HG03469 (cell line): ENCODE data around the gene BMF.

Experiments used
- ATAC-seq: cut with Tn5 transposase; IDR thresholded peaks from one replicate; pipeline ENCODE4 v1.9.1; 2021; ENCODE audit warnings: mild to moderate bottlenecking, moderate library complexity, moderate number of reproducible peaks; ENCODE audit not compliant: unreplicated experiment

BMF gene

DNA sequence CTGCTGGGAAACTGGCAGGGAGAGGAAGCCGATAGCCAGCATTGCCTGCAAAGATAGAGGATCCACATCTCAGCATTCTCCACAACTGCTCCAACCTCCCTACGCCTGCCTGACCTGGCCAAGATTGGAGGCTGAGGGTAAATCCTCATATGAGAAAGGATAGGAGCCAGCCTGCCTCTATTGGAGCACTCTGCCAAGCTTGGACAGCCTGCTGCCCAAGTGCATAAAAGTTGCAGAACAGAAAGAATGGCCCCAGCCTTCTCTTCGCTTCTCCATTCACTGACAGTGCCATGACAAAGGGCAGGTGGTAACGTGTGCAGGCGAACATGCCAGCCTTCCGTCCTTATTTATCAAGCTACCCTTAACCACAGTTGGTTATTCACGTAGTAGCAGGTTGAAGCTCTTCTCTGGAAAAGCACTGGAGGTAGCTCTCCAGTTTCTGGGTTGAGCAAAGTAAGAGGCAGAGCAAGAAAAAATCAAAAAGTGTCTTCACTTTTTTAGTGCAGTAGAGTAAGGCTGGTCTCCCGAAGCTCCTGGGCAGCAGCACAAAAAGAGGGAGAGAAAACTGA lies 4.3 kb downstream of the BMF start:
- ATAC-seq: no peak

DNA sequence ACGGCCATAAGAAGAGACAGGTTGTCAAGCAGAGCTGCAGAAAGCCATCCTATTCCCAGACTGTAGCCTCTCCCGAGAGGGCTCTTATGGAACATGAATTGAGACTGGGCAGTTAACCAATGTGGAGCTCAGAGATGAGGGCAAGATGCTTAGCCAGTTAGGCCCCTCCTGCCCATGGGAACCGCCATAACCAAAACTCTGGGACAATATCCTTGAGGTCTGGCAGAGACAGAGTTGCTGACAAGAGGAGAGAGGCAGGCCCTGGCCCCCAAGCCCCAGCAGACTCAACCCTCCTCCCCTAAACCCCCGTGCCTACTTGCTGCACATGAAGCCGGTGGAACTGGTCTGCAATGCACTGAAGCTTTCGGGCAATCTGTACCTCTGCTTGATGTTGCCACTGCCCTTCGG lies 4.8 kb downstream of the BMF start:
- ATAC-seq: no peak

DNA sequence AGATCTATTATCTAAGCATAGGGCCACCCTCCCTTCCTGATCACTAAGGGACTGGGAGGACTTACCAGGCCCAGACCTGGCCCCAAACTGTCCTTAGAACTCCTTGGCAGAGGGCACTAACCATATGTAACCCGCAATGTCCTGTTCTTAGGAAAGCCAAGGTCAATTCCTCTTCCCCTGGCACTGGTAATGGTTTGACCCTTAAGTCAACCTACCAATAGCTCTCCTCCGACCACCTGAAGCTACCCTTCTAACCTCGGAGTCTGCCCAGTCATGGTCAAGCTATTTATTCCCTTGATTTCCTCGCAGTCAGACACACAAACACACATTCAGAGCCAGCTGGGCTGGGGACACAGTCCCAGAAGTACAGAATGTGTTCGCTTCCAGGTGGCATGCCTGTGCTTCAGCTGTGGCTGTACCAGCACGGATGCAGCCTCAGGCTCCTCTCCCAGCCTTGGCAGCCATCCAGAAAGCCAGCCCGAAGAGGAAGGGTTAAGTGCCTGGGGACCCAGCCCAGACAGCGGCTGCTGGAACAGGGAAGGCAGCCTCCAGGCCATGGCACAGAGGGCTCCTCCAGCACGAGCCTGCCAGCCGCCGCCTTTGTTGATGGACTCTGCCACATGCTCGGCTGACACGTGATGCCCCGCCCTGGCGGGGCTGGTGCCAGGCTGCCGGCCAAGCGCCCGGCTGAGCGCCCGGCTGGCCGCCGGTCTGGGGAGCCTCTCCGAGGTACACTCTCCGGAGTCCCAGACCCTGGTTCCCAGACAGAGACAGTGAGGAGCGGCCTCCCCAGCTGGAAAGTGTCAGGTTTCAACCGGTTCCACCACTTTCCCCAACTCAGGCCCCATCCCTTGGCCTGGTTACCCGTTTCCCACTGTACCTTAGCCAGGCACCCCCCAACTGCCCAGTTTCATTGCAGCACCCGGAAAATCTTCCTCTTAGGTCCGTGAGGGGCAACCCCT lies 5.5 kb downstream of the BMF start:
- no peak for ATAC-seq

DNA sequence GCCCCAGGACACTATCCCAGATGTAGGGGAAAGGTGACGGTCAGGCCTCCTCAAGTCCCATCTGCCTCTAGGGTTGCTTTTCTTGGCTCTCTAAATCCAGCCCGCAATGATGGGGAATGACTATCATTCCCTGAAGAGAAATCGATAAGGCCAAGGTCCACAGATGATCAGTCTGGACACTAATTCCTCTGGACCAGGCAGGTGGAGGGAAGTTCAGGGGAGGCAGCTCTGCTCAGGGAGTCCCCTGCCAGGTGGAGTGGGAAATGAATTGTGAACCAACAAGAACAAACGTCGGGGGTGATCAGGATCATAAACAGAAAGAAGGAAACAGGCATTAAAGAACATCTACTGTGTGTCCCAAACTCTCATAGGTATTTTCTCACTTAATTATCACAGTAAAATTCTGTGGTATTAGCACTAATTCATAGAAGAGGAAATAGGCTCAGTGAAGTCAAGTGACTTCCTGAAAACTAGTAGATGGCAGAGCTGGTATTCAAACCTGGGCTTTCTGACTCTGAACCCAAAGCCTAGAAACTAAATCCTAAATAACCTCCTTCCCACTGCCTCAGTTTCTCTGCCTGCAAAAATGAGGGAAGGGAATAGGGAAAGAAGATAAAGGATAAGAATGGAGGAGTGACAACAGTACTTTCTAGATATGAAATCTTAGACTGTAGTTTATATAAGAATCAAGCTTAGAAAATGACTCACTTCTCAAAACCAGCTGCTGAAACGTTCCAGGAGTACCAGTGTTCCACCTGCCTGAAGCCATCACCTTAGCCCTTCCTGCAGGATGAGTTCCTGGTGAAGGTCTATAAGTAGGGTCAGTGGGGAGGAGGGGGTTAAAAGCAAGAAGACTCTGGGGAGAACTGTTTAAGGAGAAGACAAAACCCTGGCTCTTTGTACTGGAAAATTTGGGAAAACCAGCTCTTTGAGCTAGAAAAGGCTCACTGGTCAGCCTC lies 7.5 kb downstream of the BMF start:
- no peak for ATAC-seq

DNA sequence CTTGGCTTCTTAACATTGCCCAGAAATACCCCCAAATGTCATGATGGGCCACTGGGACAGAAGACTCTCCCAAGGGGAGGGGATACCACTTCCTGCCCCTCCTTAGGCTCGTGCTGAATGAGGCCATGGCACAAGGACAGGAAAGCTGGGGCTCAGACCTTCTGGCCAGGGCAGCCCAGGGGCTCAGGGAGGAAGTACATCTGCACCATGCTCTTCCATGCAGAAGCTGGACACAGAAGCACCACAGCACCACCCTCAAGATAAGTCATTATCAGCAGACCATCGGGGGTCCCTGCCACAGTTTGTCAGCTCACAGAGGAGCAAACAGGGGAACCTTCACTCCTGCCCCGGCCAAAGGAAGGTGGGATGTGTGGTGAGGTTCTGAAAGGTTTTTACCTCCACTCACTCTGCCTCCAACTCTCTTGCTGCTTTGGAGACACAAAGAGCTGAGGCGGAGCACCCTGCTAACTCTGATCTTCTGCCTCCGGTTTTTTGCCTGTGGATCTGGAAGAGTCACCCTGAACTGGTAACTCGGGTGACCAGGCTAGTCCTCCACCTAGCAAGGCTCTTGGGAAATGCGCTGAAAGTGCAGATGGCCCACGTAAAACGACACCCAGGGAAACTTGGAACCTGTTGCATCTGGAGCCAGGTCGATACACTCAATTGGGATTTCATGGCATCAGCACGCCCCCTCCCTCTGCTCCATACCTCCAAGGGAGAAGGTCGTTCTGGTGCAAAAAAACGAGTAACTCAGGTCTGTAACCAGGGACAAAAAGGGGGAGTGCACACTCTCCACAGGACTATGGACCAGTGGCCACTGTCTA lies 8.3 kb downstream of the BMF start:
- no peak for ATAC-seq

DNA sequence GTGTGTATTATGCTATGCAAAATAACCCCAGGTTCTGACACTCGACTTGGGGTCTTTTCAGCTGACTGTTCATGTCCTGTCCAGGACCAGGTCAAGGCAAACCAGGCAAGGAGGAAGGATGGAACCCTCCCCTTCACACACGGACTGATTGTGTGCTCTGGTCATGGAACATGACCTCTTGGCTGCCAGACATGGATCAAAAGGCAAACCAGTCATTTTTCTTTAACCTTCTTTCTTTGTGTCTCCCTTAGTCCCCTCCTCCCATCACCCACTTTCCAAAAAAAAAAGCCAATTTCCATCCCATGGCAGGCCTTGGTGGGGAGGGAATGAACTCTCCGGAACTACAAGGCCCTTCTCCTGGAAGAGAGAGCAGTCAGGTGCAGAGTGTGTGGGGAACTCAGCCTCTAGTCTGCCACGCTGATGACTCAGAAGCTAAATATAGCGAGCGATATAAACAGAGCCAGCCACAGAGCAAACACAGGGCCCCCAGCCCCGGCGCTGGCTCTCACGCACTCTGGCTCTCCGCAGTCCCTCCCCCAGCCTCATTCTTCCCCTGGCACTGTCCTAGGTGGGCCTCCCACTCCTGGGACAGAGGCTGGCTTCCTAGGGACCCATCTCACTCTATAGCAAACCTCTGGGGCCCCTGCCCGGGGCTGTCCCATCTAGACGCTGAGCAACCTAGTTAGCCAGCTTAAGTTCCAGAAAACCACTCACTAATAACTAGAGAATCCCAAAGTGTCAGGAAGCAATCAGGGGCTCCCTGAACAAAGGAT lies 10.0 kb downstream of the BMF start:
- peak; percentile 53 for ATAC-seq

DNA sequence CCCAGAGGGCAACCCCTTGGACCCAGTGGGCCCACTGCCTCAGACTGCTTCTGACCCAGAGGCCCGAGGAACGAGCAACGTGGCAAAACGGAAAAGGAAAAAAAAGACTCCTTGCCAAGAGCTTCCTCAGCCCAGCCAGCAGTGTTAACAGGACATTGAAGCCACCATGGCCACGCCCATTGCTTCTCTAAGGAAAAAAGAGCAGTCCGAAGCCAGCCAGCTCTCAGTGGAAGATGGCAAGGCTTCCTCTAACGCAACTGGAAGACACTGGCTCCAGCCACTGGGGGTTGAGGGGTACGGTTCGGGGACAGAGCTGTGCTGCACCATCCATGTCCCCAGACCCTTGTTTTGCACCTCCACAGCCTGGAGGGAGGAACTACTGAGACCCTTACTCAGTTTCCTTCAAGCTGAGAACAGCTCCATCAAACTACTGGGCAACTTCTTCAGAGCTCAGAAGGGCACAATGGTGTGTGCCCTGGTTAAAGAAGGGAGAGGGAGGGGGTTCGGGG lies 10.7 kb downstream of the BMF start:
- no peak for ATAC-seq

DNA sequence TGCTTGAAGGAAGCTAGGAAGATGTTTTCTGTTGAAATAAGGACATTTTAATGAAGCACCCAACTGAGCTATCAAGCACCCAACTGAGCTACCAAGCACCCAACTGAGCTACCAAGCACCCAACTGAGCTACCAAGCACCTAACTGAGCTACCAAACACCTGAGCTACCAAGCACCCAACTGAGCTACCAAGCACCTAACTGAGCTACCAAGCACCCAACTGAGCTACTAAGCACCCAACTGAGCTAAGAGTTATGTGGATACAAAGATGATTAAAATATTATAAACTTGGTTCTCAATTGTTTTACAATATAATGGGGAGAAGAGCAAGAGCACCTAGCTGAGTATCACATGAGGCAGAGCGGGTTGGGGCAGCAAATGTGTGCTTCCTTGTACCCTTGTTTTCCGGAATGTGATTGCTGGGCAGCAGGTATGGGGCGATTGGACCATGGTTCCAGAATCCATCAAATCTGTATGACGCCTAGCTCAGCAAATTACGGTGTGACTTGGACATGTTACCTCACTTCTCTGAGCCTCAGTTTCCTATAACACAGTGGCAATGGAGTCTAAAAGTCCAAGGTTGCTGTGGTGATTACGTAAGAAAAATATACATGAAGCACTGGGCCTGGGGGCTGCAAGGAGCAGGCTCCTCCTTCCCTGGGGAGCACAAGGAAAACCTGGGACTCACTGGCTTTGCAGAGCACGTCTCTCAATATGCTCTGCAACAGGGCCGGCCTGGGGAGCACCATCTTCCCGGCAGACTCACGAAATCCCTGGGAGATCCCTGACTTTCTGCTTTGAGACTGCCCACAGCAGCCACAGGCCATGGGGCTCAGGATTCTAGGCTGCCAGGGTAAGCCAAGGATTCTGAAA lies 11.3 kb downstream of the BMF start:
- ATAC-seq: no peak

DNA sequence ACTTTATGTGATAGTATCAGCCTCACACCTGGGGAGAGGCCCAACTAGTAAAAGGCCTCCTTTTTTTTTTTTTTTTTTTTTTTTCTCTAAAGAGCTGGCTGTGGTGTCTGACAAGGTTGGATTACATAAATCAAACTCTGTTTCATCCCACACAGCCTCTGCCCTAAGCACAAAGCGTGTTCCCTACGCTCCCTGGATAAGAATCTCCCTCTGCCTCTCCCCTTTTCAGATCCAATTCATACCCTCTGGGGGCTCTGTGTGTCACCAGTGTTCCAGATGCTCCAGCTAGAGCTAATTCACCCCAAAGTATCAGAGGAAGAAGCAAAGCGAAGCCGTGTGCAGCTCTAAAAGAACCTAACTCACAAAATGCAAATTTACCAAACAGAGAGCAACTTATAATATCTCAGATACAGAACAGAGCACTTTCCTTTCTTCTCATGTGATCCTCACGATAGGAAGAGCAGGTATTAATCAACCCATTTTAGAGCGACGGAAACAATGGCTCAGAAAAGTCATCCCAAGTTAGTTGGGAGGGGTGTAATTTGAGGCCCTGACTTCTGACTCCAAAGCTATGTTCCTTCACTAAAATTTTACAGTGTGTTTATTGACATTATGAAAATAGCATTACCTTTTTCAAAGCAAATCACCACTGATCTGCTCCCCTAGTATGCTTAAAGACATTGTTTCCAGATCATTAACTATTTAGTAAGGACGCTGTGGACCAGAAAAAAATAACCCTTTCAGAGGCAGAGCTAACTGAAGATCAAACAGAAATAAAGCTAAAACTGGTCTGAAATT lies 12.4 kb downstream of the BMF start:
- peak; percentile 29 for ATAC-seq

DNA sequence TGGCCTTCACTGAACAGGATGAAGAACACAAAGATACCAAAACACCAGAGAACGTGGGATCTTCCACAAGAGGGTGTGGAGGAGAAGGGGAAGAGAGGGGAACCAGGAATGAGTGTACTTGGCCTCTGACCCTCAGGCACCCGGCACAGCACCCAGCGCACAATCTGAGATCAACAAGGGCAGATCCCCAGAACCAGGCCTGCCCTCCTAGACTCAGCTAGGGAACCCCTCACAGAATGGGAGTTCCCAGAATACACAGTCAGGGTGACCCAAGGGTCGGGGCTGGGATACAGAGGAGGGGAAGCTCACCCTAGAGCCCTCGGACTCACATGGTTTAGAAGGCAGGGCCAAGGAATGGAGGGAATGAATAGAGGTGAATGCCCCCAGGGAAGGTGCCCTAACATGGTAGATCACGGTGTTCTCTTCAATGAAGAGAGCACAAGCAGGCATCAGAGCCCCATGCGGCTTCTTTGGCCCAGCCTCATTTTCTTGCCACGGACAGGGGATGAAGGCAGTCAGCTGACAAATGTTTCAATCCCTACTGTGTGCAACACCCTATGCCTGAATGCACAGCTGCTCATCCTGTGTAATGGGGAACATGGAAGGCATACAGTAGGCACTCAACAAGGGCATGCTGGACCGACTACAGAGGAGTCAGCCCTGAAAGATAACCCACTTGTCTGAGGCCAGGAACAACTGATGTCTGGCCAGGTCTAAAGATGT lies 13.1 kb downstream of the BMF start:
- ATAC-seq: no peak

DNA sequence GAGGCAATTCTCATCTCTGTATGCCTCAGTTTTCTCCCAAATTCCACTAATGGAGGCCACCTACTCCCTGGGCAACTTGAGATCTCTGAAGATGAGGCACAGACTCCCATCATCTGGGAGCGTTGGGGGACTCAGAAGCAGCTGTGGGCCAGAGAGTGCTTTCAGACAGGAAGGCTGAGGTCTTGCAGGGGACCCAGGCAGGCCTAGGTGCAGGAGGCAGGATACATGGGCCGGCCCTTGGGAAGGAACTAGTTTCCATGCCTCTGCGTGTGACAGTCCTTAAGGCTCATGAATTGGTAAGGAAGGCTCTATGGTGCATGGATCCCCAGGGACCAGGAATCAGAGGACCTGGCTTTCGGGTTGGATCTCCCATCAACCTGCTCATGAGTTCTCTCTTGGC lies 14.5 kb downstream of the BMF start:
- ATAC-seq: no peak

DNA sequence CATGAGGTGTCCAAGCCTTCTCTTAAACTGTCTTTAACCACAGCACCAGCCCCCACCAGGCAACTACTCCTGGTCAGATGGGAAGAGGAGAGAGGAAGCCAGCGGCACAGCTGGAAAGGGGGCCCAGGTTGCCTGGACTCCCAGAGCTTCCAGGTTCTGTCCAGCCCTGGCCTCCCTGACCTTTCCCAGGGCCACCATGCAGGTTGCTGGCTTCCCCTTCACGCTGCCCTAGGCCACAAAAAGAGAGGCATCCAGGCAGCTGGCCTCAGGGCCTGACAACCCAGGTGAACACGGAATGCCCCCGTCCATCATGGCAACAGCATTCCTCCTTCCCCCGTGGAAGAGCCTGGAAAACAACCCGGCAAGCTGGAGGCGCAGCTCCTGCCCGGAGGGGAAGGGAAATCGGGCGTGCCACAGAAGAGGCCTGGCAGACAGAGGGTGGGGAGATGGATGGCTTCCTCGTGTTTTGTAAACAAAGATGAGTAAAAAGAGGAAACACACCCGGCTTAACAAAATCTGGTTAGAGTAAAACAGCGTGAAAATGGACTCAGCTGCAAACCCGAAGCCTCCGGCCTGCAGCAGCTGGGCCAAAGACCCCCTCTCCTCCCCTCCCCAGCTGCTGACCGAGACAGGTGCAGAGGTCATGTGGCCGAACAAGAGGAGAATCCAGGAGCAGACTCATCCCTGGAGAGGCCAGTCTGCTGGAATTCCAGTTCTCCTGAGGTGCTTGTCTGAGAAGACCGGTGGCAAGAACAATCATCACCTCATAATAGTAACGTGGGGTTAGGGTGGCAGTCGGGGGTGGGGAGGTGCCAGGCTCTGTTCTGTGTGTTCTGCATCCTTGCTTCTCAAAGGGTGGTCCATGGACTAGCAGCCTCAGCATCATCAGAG lies 15.5 kb downstream of the BMF start:
- no peak for ATAC-seq

DNA sequence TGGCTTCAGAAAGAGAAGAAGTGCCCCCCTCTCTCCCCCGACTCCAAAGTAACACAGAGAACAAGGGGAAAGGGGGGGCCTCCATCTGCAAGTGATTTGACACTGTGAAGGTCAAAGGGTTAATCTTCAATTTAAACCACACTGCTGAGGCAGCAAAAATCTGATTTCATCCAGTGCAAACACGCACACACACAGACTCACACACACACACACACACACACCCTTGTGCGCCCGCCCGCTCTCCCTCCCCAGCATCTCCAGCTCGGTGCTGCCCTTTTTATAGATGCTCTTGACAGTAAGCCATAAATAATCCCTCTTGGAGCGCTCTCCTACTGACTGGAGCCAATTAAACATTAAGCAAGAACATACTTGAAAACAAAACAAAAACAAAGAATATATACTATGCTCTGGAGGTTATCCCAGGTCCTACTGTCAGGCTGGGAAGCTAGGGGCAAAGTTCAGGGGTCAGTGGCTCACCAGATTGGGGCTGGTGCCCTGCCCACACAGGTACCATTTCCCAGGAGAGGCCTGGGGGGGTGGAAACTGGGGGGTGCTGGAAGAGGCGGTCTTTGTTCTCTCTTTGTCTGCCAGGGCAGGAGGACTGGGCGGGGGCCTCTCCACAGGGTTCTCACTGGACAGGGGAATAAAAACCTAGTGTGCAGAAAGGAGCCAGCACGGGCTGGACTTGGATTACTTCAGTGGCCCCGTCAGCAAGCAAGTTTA lies 16.3 kb downstream of the BMF start:
- ATAC-seq: no peak

DNA sequence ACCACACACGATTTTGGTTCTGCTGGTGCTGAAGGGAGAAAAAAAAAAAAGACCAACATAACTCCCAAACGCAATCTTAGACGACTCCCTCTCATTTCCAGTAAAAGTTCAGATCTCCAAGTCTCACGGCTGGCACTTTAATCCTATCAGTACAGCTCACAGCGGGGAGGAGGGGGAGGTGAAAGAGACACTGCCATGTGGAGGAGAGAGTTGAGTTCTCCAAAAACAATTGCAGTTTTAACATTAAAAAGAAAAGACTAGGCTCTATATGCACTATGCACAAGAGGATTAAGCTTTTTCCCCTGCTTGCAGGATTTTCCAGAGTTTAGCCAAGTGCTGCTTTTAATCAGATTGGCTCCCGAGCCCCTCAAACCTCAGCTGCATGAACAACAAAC lies 16.8 kb downstream of the BMF start:
- ATAC-seq: no peak

DNA sequence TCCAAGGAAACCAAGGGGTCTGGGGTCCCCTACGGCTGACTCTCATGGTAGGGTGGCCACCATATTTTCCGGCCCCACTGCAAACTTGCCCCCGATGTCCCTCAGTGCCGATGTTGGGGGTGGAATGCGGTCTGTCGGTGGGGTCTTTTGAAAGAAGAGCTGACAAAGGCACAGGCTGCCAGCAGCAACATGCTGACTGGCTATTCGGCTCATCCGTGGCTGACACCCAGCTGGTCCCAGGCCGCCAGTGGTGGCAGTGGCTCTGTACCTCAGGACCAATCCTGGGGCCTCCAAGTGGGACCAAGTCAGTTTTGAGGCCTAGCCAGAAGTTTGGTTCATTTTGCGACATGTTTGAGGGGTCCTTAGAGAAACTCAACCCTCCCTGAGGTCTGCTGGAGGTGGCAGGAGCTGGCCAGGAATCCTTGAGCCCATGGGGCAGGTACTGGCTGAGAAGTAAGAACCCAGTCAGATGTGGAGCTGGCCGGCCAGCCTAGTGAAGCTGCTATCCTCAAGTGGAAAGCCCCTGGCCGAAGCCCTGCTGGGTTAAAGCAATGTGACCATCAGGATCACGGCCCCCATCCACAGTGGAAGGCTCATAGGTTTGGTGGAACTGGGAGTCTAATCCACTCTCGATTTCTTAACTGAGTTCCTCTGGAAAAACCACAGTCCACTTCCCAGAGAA lies 17.8 kb downstream of the BMF start:
- ATAC-seq: no peak
